Hepatocyte (in vitro differentiated cells): Measurements from ENCODE around the gene C2.

Experiments
- EZH2phosphoT487 ChIP-seq: fragments of 200-600 bp; sonication (generic); IDR thresholded peaks from one replicate; pipeline ENCODE4 v1.6.1; 2018; ENCODE audit warnings: antibody characterized with exemption, mild to moderate bottlenecking, low read depth, moderate library complexity; ENCODE audit not compliant: unreplicated experiment, severe bottlenecking
- TF ChIP-seq, protein P1 (sequence below): fragments of 200-600 bp; sonication (generic); IDR thresholded peaks from 2 replicates; pipeline ENCODE4 v1.5.1; 2016; ENCODE audit warnings: antibody characterized with exemption, mild to moderate bottlenecking; ENCODE audit not compliant: poor library complexity

- TF ChIP-seq, protein P1, sequence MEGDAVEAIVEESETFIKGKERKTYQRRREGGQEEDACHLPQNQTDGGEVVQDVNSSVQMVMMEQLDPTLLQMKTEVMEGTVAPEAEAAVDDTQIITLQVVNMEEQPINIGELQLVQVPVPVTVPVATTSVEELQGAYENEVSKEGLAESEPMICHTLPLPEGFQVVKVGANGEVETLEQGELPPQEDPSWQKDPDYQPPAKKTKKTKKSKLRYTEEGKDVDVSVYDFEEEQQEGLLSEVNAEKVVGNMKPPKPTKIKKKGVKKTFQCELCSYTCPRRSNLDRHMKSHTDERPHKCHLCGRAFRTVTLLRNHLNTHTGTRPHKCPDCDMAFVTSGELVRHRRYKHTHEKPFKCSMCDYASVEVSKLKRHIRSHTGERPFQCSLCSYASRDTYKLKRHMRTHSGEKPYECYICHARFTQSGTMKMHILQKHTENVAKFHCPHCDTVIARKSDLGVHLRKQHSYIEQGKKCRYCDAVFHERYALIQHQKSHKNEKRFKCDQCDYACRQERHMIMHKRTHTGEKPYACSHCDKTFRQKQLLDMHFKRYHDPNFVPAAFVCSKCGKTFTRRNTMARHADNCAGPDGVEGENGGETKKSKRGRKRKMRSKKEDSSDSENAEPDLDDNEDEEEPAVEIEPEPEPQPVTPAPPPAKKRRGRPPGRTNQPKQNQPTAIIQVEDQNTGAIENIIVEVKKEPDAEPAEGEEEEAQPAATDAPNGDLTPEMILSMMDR: no peak
- TF ChIP-seq EZH2phosphoT487: no peak
Observed at GRCh38 chr6:31966997-31967925, 39.7 kb downstream of the C2 start.
